Hematopoietic multipotent progenitor cell treated with erythropoietin and hydrocortisone succinate and interleukin-3 and kit ligand, for 17 days (in vitro differentiated cells): Measurements from ENCODE around the gene GALNT15.

Experiments used
- DNase-seq: peaks from one replicate; pipeline ENCODE4 v3.0.0-alpha.2; 2015; ENCODE audit warnings: low spot score

The GALNT15 gene

DNA sequence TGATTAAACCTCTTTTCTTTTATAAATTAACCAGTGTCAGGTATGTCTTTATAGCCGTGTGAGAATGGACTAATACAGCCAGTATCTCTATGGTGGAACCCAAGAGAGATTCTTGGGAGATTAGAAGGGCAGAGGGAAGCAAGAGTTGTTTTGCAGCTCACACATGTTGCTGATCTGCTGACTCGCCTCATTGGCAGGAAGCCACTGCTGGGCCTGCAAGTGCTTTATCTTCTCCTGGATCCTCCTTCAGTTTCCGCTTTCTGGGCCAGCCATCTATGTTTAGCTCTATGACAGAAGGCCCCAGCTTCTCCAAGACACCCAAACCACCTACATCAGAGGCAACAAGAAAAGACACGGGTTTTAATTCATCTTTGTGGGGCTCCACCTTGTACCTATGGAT, 23.4 kb upstream of the GALNT15 start:
- no peak for DNase-seq

GRCh38 chr3:16168211-16168610, 6.3 kb upstream of the GALNT15 start:
- no peak for DNase-seq

- DNase-seq = no peak
Measured at GRCh38 chr3:16171009-16171408, 3.5 kb upstream of the GALNT15 start.

- no peak for DNase-seq
Measured at GRCh38 chr3:16171825-16172224, 2.7 kb upstream of the GALNT15 start.

DNA sequence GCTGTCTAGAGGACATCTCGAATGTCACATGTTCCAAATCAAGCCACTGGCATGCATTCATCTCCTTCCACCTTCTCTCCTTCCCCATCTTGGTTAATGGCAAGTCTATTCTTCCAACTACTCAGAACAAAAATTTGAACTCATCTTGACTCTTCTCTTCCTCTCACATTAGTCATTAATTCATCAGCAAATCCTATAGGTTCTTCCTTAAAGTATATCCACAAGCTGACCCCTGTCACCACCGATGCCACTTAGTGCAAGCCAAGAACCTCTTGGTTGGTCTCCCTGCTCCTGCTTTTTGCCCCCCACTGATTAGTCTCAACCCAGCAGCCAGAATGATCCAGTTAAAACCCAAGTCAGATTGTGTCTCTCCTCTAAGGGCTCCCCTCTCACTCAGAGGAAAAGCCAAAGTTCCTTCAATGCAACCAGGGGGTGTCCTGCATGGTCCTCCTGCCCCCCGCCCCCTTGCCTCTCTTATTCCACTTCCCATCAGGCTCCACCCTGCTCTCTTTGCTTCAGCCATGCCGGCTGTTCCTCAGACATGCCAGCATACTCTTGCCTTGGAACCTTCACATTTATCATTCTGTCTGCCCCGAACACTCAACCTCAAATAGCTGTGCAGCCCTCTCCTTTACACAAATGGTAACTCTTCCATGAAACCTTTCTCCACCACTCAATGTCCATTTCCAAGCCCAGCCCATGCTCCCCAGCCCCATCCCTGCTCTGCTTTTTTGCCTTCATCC, 1.0 kb upstream of the GALNT15 start:
- DNase-seq = no peak

GRCh38 chr3:16174026-16174355, 489 bp upstream of the GALNT15 start:
- DNase-seq = no peak

DNA sequence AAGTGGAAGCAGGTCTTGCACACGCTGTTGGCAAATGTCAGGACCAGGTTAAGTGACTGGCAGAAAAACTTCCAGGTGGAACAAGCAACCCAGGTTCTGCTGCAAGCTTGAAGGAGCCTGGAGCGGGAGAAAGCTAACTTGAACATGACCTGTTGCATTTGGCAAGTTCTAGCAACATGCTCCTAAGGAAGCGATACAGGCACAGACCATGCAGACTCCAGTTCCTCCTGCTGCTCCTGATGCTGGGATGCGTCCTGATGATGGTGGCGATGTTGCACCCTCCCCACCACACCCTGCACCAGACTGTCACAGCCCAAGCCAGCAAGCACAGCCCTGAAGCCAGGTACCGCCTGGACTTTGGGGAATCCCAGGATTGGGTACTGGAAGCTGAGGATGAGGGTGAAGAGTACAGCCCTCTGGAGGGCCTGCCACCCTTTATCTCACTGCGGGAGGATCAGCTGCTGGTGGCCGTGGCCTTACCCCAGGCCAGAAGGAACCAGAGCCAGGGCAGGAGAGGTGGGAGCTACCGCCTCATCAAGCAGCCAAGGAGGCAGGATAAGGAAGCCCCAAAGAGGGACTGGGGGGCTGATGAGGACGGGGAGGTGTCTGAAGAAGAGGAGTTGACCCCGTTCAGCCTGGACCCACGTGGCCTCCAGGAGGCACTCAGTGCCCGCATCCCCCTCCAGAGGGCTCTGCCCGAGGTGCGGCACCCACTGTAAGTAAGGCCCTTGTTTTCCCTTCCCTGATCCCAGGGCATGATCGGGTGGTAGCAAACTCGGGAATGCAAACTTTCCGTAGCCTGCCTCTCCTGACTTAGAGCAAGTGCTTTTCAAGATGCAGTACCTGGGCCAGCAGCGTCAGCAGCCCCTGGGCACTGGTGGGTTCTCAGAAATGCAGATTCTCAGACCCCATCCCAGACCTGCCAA, 759 bp downstream of the GALNT15 start:
- DNase-seq = no peak

DNA sequence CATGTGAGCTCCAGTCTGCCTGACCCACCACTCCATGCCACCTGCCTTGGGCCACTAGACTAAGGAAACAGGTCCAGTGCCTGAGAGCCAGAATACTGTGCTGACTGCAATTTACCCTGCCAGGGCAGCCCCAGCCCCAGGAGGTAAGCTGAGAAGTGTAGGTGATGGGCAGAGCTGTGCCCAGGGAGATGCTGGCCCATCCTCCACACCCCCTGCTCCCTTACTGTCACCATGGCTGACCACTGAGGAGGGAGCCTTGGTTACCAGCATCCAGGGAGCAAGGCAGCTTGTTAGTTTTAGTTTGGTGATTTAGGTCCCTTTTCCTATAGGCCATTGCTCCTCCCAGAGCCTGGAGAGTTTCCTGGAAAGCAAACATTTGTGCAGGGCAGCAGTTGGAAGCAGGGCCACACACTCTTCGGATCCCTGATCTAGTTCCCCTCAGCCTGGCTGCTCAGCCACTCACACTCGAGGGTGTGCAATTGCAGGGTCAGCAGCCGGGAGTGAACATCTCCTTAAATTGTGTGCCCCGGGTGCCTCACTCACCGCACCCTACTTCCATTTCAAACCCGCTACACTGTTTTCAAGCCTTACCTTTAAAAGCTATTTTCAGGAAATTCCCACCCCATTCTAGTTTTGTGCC, 2.0 kb downstream of the GALNT15 start:
- no peak for DNase-seq

DNA sequence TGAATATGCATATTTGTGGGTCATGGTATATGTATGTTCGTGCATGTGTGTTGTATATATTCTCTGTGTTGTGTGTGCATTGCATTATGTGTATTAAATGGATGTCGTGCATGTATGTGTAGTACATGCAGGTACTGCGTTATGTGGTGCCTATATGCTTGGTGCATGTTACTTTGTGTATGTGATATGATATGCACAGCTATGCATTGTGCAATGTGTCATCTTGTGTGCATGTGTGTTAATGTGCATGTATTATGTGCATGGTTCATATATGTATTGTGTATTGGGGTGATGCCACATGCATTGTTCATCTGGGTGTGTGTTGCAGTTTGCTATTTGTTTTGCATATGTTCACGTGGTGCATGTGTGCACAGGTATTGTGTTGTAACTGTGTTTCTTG, 2.9 kb downstream of the GALNT15 start:
- DNase-seq = no peak

GRCh38 chr3:16177962-16178627, 3.6 kb downstream of the GALNT15 start:
- no peak for DNase-seq

GRCh38 chr3:16178628-16178988, 4.1 kb downstream of the GALNT15 start:
- DNase-seq = no peak

DNA sequence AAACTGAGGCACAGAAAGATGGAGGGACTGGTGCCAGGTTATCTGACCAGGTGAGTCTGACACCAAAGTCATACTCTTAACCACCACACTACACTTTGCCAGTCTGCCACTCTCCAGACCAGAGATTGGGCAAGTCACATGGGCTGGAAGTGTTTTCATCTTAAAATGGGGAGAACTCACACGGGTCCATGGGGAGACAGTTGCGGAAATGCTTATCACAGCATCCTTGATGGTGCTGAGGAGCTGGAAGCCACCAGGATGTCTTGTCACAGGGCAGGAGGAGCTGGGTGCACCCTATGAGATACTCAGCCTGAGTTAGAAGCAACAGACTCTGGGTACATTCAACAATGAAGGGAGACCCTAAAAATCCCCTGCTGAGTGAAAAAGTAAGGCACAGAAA, 4.8 kb downstream of the GALNT15 start:
- DNase-seq = no peak

DNA sequence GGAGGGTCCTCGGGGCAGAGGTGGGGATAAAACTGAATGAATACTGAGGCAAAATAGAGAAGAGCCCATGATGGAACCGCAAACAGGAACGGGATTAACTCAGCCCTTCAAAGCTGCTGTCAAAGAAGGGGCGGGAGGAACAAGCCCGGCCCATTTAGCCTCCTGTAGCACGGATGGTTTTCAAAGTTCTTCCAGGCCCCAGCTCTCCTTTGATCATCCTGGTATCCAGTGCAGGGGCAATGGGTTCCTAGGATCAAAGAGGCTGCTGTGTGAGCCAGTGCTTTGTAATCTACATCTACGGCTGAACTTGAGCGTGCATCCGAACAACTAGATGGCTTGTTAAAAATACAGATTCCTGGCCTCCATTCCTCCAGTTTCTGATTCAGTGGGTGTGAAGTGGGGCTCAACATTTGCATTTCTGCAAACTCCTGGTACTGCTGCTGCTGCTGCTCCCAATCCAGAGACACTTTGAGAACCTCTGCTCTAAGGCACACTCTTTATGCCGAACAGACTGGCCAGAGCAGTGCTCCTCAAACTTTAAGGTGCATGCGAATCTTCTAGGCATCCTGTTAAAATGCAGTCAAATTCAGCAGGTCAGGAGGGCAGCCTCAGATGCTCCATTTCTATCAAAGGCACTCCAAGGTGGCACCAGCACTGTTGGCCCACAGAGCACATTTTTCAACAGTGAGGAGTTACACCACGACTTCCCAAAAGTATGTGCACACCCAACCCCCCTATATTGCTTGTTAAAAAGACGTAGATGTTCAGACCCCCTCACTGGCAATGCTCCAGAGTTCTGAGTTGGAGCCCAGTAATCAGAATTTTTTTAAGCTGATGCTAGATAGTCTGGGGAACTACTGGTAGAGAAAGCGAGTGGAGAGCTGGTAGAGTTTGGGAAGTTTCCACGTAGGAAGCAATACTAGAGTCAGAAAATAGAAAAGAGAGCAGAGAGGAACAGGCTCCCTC, 5.6 kb downstream of the GALNT15 start:
- no peak for DNase-seq

DNA sequence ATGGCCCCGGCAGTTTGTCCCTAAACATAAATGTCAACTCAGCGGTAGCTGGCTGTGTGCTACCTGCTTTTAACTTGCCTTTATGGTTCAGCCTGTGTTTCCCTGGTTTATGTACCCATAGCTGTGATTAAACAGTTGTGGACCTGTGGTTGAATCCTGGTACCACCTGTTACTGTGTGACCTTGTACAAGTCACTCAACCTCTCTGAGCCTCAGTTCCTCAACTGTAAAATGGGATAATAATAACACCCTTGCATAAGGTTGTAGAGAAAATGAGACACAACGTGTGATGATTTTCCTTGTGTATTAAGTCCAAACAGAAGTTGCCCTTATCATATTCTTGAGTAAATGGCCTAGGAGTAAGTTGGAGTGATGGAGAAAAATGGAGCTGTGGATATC, 6.3 kb downstream of the GALNT15 start:
- DNase-seq = no peak

DNA sequence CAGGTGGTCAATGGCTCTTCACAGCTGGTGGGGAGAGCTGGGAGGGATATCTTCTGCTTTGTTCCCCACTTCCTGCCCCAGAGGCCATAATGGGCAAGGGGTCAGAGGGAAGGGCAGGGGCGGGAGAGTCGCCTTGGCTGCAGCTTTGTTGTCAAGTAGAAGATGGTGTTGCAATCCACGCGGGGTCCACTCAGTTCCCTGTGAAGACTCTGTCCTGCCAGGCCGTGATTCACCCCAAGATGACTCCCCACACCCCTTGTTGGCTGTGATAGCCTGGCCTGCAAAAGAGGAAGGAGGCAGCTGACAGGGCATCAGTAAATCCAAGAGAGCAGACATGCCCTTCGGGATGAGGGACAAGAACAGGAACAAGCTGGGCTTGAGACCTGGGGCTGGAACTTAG, 6.9 kb downstream of the GALNT15 start:
- DNase-seq = no peak

- DNase-seq = no peak
Measured at GRCh38 chr3:16182183-16182582, 7.7 kb downstream of the GALNT15 start.

DNA sequence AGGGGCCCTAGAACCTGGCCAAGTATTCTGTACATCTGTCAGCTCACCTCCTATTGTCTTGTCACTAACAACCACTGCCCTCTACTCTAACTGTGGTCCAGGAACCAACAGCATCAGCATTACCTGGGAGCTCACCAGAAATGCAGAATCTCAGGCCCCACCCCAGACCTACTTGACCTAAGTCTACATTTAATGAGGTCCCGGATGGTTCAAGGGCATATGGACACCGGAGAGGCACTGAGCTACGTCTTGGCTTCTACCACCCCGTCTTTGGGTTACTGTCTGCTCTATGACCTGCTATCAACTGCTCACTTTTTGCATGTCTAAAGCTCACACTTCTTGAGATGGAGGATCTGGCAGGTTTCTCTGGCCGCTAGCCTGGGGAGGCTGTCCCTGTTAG, 8.1 kb downstream of the GALNT15 start:
- no peak for DNase-seq

DNA sequence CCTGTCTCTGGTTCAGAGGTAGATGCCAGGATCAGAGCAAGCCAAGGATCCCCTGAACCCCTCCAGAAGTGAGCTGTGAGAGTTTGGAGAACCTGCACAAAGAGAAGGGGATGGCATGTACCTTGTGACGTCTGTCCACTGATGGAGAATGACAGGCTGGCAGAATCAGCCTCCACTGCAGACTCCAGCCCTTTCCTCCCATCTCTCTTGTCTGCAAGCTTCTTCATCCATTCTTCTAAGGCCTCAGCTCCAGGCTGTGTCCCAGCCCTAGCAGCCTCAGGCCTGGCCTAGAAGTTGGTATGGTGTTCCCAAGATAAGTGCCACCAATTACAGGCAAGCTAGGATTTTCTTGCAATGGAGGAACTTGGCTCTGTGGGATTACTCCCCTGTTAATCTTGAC, 8.6 kb downstream of the GALNT15 start:
- DNase-seq = no peak

DNA sequence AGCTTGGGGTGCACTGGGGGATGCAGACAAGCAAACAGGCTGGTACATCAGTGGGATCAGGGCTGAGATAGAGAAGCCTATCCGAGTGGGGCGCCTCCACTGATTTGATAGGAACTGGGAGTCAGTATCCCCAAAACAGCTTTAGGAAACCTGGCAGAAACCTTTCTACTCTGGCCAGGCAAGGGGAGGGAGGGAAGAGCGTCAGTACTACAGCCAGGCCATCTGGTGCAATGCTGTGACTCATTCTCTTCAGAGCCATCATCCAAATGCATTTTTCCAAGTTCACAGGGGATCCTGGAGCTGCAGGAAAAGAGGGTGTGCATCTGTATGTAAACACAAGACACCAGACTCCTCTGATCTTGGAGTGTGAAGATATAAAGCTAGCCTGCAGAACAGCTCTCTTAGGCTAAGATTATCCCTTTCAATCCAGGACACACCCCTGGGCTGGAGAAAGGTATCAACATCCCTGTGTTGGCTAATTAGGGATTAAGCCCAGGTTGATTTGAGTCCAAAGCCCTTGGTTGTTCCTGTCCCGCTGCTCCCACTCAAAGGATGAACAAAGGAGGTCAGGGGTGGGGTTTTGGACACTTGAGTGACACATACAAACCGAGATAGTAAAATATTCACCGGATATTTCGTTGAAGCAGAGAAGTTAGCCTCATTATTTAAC, 9.3 kb downstream of the GALNT15 start:
- no peak for DNase-seq

GRCh38 chr3:16186086-16186485, 11.6 kb downstream of the GALNT15 start:
- no peak for DNase-seq

GRCh38 chr3:16186565-16186964, 12.1 kb downstream of the GALNT15 start:
- no peak for DNase-seq
